ENCODE results near the gene TRIM23. TPM values are rescaled to one million over a fixed set of nuclear protein-coding genes. Genes with fewer than 3 reads are reported as not detected.
"Not testable (repeated sequence)": the region's sequence is repeated elsewhere in the genome, so short reads cannot be mapped to it uniquely, and the experiment has no call there.

The TRIM23 gene
- polyA plus RNA-seq, 1 experiment: 13.8 TPM

GRCh38 chr5:65625743-65626142 is 1.6 kb upstream of the TRIM23 start:
- Histone ChIP-seq H3K9me3 (ENCODE audit: control insufficient read depth, insufficient read depth, low read length) (no peaks in the 10 kb centered on the region), H3K27me3 (ENCODE audit: control insufficient read depth, insufficient read depth, low read length) (no peaks in the 10 kb centered on the region), H3K4me3 (ENCODE audit: low read depth, low read length) (peak overlapping the region; percentile 90), H3K27ac (ENCODE audit: low read depth, low read length) (no peak overlapping the region)
- DNase-seq (ENCODE audit: low read depth, low spot score): no peak
- POLR2A ChIA-PET: no interaction called here
- no peak for TF ChIP-seq CTCF (IDR thresholded peaks at IDR 0.05; ENCODE audit: low read depth, low read length)
- CTCF ChIA-PET: no interaction called here

GRCh38 chr5:65624571-65625555 is 730 bp upstream of the TRIM23 start, which contains the start of the genes SHLD3 and TRAPPC13:
Gene SHLD3 (plus strand): TSS chr5:65625027. CDS start chr5:65629588, 4,561 bp downstream.
Gene TRAPPC13 (plus strand): TSS chr5:65625027. CDS start chr5:65625061, 34 bp downstream.
- ChIA-PET POLR2A (interaction anchor here (0.7 to 0.8 kb wide), 2 partner anchors 28 to 34 kb away, joined by 4 to 9 read pairs; no protein-coding TSS in a partner anchor), CTCF (no interaction called here)
- Histone ChIP-seq H3K27ac (ENCODE audit: low read depth, low read length) (peak within 1 kb of the TSS; percentile 80), H3K4me3 (ENCODE audit: low read depth, low read length) (peak within 1 kb of the TSS; percentile 90), H3K27me3 (ENCODE audit: control insufficient read depth, insufficient read depth, low read length) (no peaks in the 10 kb centered on the region), H3K9me3 (ENCODE audit: control insufficient read depth, insufficient read depth, low read length) (no peaks in the 10 kb centered on the region)
- no peak; the same call in 1 of the 2 replicates for TF ChIP-seq CTCF (IDR thresholded peaks at IDR 0.05; ENCODE audit: low read depth, low read length)
- DNase-seq (ENCODE audit: low read depth, low spot score): peak; percentile 67

- H3K4me3 ChIP-seq (ENCODE audit: low read depth, low read length): peak overlapping the region; percentile 90
- DNase-seq (ENCODE audit: low read depth, low spot score): no peak
- H3K27me3 ChIP-seq (ENCODE audit: control insufficient read depth, insufficient read depth, low read length): no peaks in the 10 kb centered on the region
- POLR2A ChIA-PET: interaction anchor here (0.6 kb wide), 1 partner anchor 10 kb away, joined by 3 read pairs; no protein-coding TSS in a partner anchor
- no peak for TF ChIP-seq CTCF (IDR thresholded peaks at IDR 0.05; ENCODE audit: low read depth, low read length)
- CTCF ChIA-PET: interaction anchor here (1.0 to 1.2 kb wide), 2 partner anchors 20 to 40 kb away, joined by 3 to 4 read pairs; no protein-coding TSS in a partner anchor
- no peaks in the 10 kb centered on the region for H3K9me3 ChIP-seq (ENCODE audit: control insufficient read depth, insufficient read depth, low read length)
- no peak overlapping the region for H3K27ac ChIP-seq (ENCODE audit: low read depth, low read length)
These were observed 651 bp downstream of the TRIM23 start for GRCh38 chr5:65623482-65623881.

DNA sequence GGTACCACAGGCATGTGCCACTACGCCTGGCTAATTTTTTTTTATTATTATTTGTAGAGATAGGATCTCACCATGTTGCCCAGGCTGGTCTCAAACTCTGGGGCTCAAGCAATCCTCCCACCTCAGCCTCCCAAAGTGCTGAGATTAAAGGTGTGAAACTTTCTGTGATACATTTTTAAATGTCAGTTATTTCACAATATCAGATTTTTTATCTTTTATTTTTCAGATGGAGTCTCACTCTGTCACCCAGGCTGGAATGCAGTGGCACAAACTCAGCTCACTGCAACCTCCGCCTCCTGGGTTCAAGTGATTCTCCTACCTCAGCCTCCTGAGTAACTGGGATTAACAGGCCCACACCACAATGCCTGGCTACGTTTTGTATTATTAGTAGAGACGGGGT is 2.2 kb downstream of the TRIM23 start:
- CTCF ChIA-PET: not testable (repeated sequence)

GRCh38 chr5:65620021-65620420 is 4.1 kb downstream of the TRIM23 start:
- ChIA-PET POLR2A (no interaction called here), CTCF (interaction anchor here (0.6 kb wide), 1 partner anchor 56 kb away, joined by 3 read pairs; no protein-coding TSS in a partner anchor)
- no peak overlapping the region for H3K27ac ChIP-seq (ENCODE audit: low read depth, low read length)
- no peak for DNase-seq (ENCODE audit: low read depth, low spot score)
- H3K4me3 ChIP-seq (ENCODE audit: low read depth, low read length): no peak overlapping the region
- TF ChIP-seq CTCF (IDR thresholded peaks at IDR 0.05; ENCODE audit: low read depth, low read length): no peak
- no peaks in the 10 kb centered on the region for H3K9me3 ChIP-seq (ENCODE audit: control insufficient read depth, insufficient read depth, low read length)
- H3K27me3 ChIP-seq (ENCODE audit: control insufficient read depth, insufficient read depth, low read length): no peaks in the 10 kb centered on the region

More for the DNA sequence above, 2.2 kb downstream of the TRIM23 start:
- H3K27ac ChIP-seq (ENCODE audit: low read depth, low read length); H3K27me3 ChIP-seq (ENCODE audit: control insufficient read depth, insufficient read depth, low read length); POLR2A ChIA-PET; DNase-seq (ENCODE audit: low read depth, low spot score); H3K4me3 ChIP-seq (ENCODE audit: low read depth, low read length); H3K9me3 ChIP-seq (ENCODE audit: control insufficient read depth, insufficient read depth, low read length): not testable (repeated sequence)
